OCI-LY7 (cell line): ENCODE measurements around the gene IKBIP. TPM values are rescaled to one million over a fixed set of nuclear protein-coding genes. Genes with fewer than 3 reads are reported as not detected.
A peak's percentile ranks its signal among the peaks of the same experiment; 100 is the strongest.

ENCODE experiments used
- BruUV-seq: library from RNA; stranded (reverse); fragments of 400-500 nt; replicated peaks from 2 replicates; lab custom pipeline; 2021; lab: Mats Ljungman, UMichigan
- CTCF ChIA-PET: fragments of 300-600 bp; sonication (Branson Sonifier 250); formaldehyde crosslinking; loops from one replicate; lab custom pipeline; 2022; ENCODE audit warnings: antibody characterized with exemption; ENCODE audit not compliant: unreplicated experiment; lab: Charles Lee
- POLR2A ChIA-PET: fragments of 300-600 bp; sonication (Branson Sonifier 250); formaldehyde crosslinking; loops from one replicate; lab custom pipeline; 2022; ENCODE audit warnings: antibody characterized with exemption; lab: Charles Lee
- DNase-seq: peaks from one replicate; pipeline ENCODE4 v3.0.0-alpha.2; 2015; ENCODE audit warnings: low spot score
- H2AFZ ChIP-seq: fragments of 200-600 bp; sonication (generic), shearing (Covaris generic); 2 replicates; pipeline ENCODE4 v1.6.1; 2014; ENCODE audit warnings: mild to moderate bottlenecking, antibody characterized with exemption, low read length, moderate library complexity
- H3K27ac ChIP-seq: fragments of 200-600 bp; sonication (generic); 2 replicates; pipeline ENCODE4 v1.5.1; 2014; ENCODE audit warnings: mixed run types, low read depth, mild to moderate bottlenecking, moderate library complexity, low read length, inconsistent platforms; ENCODE audit not compliant: poor library complexity, severe bottlenecking
- H3K36me3 ChIP-seq: fragments of 200-600 bp; sonication (generic); 2 replicates; pipeline ENCODE4 v1.6.1; 2014; ENCODE audit warnings: mild to moderate bottlenecking, antibody characterized with exemption, low read length, moderate library complexity, mixed read lengths; ENCODE audit not compliant: insufficient read depth
- H3K4me1 ChIP-seq: fragments of 200-600 bp; sonication (generic); 2 replicates; pipeline ENCODE4 v1.5.1; 2014; ENCODE audit warnings: mild to moderate bottlenecking, low read length; ENCODE audit not compliant: insufficient read depth, poor library complexity, severe bottlenecking
- H3K4me2 ChIP-seq: fragments of 200-600 bp; sonication (generic); 2 replicates; pipeline ENCODE4 v1.6.1; 2014; ENCODE audit warnings: mild to moderate bottlenecking, low read length
- H3K4me3 ChIP-seq: fragments of 200-600 bp; sonication (generic); 2 replicates; pipeline ENCODE4 v1.5.1; 2014; ENCODE audit warnings: mild to moderate bottlenecking, low read depth, low read length; ENCODE audit not compliant: poor library complexity, severe bottlenecking
- H3K79me2 ChIP-seq: fragments of 200-600 bp; sonication (generic); 2 replicates; pipeline ENCODE4 v1.6.1; 2016; ENCODE audit warnings: low read depth, mild to moderate bottlenecking, low read length, moderate library complexity, mixed read lengths; ENCODE audit not compliant: insufficient read depth
- H3K9me2 ChIP-seq: fragments of 200-600 bp; sonication (generic); 2 replicates; pipeline ENCODE4 v1.6.1; 2016; ENCODE audit warnings: mild to moderate bottlenecking, low read length, mixed read lengths; ENCODE audit not compliant: insufficient read depth
- H3K9me3 ChIP-seq: fragments of 200-600 bp; sonication (generic); 2 replicates; pipeline ENCODE4 v1.6.1; 2014; ENCODE audit warnings: mild to moderate bottlenecking, mixed run types, low read length, mixed read lengths
- H4K20me1 ChIP-seq: fragments of 200-600 bp; sonication (generic); 2 replicates; pipeline ENCODE4 v1.6.1; 2014; ENCODE audit warnings: mild to moderate bottlenecking, antibody characterized with exemption, low read length, moderate library complexity, mixed read lengths; ENCODE audit not compliant: insufficient read depth
- CTCF ChIP-seq: fragments of 200-600 bp; sonication (generic); conservative IDR thresholded peaks from 2 replicates; pipeline ENCODE4 v1.5.1; 2014; ENCODE audit warnings: mild to moderate bottlenecking, antibody characterized with exemption, low read length, moderate library complexity, mixed read lengths
- EZH2phosphoT487 ChIP-seq: fragments of 200-600 bp; sonication (generic); IDR thresholded peaks from 2 replicates; pipeline ENCODE4 v1.6.1; 2018; ENCODE audit warnings: low read depth, borderline replicate concordance, mild to moderate bottlenecking, mixed run types, antibody characterized with exemption, low read length, moderate library complexity, mixed read lengths
- intact Hi-C: fragments of 100-400 bp; cut with micrococcal nuclease; formaldehyde crosslinking; loops from one replicate; pipeline ENCODE4 v1.10.0; 2022; ENCODE audit not compliant: unreplicated experiment
- total RNA-seq, 2 experiments: library from RNA; depleted of rRNA in 1 of 2; stranded (reverse); fragments of >200 nt in 1 of 2; shearing (Covaris generic) in 1 of 2; gene quantifications; 2 replicates each; pipeline ENCODE4 v1.2.3, GENCODE V29; 2014 to 2022

IKBIP gene
- total RNA-seq, 2 experiments from 2014 or later, result 18.3 to 26.6 TPM

GRCh38 chr12:98656289-98657101, 11.9 kb upstream of the IKBIP start:
- no peak for TF ChIP-seq EZH2phosphoT487
- TF ChIP-seq CTCF, result no peak
- DNase-seq, result no peak
- no peak overlapping the region for H3K4me2 ChIP-seq
- CTCF ChIA-PET, result no interaction called here
- H3K27ac ChIP-seq, result no peak overlapping the region
- H3K9me3 ChIP-seq, result no peaks in the 10 kb centered on the region
- H3K36me3 ChIP-seq, result peaks cover 62% of the 10 kb centered on the region
- no peaks in the 10 kb centered on the region for H4K20me1 ChIP-seq
- no peaks in the 10 kb centered on the region for H3K4me1 ChIP-seq
- no peak overlapping the region for H3K4me3 ChIP-seq
- intact Hi-C loops, result no loop called here
- no peaks in the 10 kb centered on the region for H3K79me2 ChIP-seq
- no TSS peak for BruUV-seq
- H2AFZ ChIP-seq, result no peak overlapping the region
- no peaks in the 10 kb centered on the region for H3K9me2 ChIP-seq
- POLR2A ChIA-PET, result no interaction called here

GRCh38 chr12:98653866-98654493, 9.4 kb upstream of the IKBIP start:
- no peaks in the 10 kb centered on the region for H3K79me2 ChIP-seq
- H3K9me2 ChIP-seq, result no peaks in the 10 kb centered on the region
- ChIA-PET CTCF (no interaction called here), POLR2A (interaction anchor here (0.6 to 1.0 kb wide), 2 partner anchors 59 to 91 kb away, joined by 3 read pairs; no protein-coding TSS in a partner anchor)
- peak; percentile 71 for DNase-seq
- intact Hi-C loops, result loop anchor here (1.0 to 2.0 kb wide), 2 partner anchors 87 to 229 kb away; no protein-coding TSS in a partner anchor
- peaks cover 72% of the 10 kb centered on the region for H3K36me3 ChIP-seq
- no peaks in the 10 kb centered on the region for H3K4me1 ChIP-seq
- TF ChIP-seq CTCF, result peak; percentile 92
- TF ChIP-seq EZH2phosphoT487, result no peak
- no peaks in the 10 kb centered on the region for H3K9me3 ChIP-seq
- BruUV-seq, result no TSS peak
- H2AFZ ChIP-seq, result no peak overlapping the region
- H4K20me1 ChIP-seq, result no peaks in the 10 kb centered on the region
- no peak overlapping the region for H3K4me3 ChIP-seq
- H3K4me2 ChIP-seq, result no peak overlapping the region
- no peak overlapping the region for H3K27ac ChIP-seq
